Neutrophil (primary cell): ENCODE measurements around the gene TGFB1I1.
A peak's percentile ranks its signal among the peaks of the same experiment; 100 is the strongest.

Source experiments
- H3K27ac ChIP-seq: fragments of 200-600 bp; sonication (generic); 2 replicates; pipeline ENCODE4 v1.5.1; 2016; ENCODE audit warnings: mild to moderate bottlenecking, moderate library complexity
- H3K27me3 ChIP-seq: fragments of 200-600 bp; sonication (generic); 2 replicates; pipeline ENCODE4 v1.6.0; 2016; ENCODE audit warnings: mild to moderate bottlenecking
- H3K36me3 ChIP-seq: fragments of 200-600 bp; sonication (generic); 2 replicates; pipeline ENCODE4 v1.5.1; 2017
- H3K4me1 ChIP-seq, 2 experiments: fragments of 200-600 bp in 1 of 2; sonication (generic) in 1 of 2; 1 replicate in 1 of 2; 2 replicates in 1 of 2; pipeline versions ENCODE4 v1.5.1 to v1.6.1; 2013 to 2016; ENCODE audit warnings: low read depth in 1 of 2, low read length in 1 of 2, mild to moderate bottlenecking in 1 of 2, moderate library complexity in 1 of 2; ENCODE audit not compliant: control insufficient read depth in 1 of 2, insufficient read depth in 1 of 2
- H3K4me3 ChIP-seq, 2 experiments: fragments of 200-600 bp in 1 of 2; sonication (generic) in 1 of 2; 1 replicate in 1 of 2; 2 replicates in 1 of 2; pipeline ENCODE4 v1.5.1; 2013 to 2016; ENCODE audit warnings: low read depth in 1 of 2, low read length in 1 of 2, mild to moderate bottlenecking in 1 of 2, moderate library complexity in 1 of 2
- H3K9me3 ChIP-seq: fragments of 200-600 bp; sonication (generic); 2 replicates; pipeline ENCODE4 v1.5.1; 2016
- TF ChIP-seq, protein P1 (sequence below): fragments of 200-600 bp; sonication (generic); IDR thresholded peaks from 2 replicates; pipeline ENCODE4 v1.5.1; 2016; ENCODE audit warnings: antibody characterized with exemption

TGFB1I1 gene

DNA sequence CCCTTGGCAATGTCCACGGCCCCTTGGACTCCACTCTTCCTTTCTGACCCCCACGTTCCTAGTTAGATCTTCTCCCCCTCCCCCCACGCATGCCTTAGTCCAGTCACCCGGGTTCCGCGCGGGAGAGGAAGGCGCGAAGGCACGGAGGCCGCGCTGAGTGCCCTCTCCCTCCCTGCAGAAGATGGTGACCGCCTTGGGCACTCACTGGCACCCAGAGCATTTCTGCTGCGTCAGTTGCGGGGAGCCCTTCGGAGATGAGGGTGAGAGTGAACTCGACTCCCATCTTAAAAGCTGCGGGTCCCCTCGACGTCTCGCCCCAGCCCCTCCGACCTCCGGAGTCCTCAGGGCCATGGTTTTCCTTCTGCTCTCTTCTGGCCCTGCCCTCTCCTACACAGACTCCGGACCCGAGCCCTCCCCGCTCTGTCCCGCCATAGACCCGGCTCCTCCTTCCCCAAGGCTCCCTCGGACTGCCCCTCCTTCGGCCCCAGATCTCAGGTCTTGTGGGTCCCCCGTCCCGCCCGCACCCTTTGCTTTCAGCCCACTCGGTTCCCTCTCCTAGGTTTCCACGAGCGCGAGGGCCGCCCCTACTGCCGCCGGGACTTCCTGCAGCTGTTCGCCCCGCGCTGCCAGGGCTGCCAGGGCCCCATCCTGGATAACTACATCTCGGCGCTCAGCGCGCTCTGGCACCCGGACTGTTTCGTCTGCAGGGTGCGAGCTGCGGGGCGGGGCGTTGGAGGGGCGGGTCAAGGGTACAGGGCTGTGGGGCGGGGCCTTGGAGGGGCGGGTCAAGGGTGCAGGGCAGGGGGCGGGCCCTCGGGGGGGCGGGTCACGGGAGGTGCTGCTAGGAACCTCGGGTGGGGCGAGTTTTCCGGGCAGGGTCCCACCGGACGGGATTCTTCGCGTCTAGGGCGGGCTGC is 4.6 kb downstream of the TGFB1I1 start:
- Histone ChIP-seq H3K4me1 (peaks cover 22 to 37% of the 10 kb centered on the region in 2 experiments), H3K4me3 (peak overlapping the region; percentile 78 to 91), H3K27ac (peak overlapping the region; percentile 62), H3K36me3 (no peaks in the 10 kb centered on the region), H3K9me3 (no peaks in the 10 kb centered on the region), H3K27me3 (peaks cover 72% of the 10 kb centered on the region)
- TF ChIP-seq, protein P1, sequence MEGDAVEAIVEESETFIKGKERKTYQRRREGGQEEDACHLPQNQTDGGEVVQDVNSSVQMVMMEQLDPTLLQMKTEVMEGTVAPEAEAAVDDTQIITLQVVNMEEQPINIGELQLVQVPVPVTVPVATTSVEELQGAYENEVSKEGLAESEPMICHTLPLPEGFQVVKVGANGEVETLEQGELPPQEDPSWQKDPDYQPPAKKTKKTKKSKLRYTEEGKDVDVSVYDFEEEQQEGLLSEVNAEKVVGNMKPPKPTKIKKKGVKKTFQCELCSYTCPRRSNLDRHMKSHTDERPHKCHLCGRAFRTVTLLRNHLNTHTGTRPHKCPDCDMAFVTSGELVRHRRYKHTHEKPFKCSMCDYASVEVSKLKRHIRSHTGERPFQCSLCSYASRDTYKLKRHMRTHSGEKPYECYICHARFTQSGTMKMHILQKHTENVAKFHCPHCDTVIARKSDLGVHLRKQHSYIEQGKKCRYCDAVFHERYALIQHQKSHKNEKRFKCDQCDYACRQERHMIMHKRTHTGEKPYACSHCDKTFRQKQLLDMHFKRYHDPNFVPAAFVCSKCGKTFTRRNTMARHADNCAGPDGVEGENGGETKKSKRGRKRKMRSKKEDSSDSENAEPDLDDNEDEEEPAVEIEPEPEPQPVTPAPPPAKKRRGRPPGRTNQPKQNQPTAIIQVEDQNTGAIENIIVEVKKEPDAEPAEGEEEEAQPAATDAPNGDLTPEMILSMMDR = no peak

DNA sequence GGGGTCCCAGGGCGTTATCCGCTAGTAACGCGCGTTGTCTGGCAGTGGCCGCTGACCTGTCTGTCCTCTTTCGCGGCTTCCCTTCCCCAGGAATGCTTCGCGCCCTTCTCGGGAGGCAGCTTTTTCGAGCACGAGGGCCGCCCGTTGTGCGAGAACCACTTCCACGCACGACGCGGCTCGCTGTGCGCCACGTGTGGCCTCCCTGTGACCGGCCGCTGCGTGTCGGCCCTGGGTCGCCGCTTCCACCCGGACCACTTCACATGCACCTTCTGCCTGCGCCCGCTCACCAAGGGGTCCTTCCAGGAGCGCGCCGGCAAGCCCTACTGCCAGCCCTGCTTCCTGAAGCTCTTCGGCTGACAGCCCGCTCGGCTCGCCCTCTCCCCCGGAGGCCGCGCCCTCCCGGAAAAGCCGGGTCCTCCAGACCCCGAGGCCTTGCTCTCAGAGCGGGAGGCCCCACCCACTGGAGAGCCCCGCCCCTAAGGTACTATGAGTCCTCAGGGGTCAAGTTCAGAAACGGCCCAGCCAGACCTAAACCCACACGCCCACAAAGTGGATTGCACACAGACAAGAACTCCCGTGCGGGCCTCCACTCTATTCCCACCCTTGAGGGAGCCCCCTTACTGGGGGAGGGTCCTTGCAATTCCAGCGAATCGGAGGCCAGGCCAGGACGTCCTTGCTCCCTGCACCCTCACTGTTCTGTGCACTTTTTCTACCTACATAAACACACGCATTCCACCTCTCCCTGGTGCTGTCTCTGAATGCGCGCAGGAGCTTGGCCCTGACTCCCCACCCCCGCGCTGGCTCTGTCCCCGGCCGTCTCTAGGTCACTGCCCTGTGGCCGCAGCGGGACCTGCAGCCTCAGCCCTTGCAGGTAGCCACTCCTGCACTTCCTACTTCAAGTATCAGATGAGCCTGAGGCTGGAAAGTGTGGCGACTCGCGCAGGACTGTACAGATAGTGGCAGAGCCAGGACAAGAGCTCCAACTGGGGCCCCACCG is 5.6 kb downstream of the TGFB1I1 start:
- TF ChIP-seq, protein P1 = no peak
- Histone ChIP-seq H3K9me3 (no peaks in the 10 kb centered on the region), H3K27ac (peak overlapping the region; percentile 62), H3K4me3 (peak overlapping the region; percentile 78 to 91), H3K36me3 (no peaks in the 10 kb centered on the region), H3K4me1 (peaks cover 15 to 28% of the 10 kb centered on the region in 2 experiments), H3K27me3 (peaks cover 62% of the 10 kb centered on the region)

DNA sequence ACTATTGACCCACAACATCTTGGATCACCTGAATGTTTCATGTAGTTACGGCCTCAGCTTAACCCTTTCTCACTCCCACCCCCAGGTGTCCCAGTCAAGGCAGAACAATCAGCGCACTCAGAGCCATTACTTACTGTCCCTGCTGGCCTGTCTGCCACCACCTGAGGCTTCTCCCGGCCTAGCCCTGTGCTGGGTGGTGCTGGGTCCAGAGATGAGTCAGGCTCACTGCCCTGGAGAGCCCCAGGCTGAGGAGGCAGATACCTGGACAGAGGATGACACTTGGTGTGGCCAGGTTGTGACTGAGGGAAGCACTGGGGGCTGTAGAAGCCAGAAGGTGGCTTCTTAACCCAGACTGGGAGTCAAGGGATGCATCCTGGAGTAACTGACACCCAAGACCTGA is 7.0 kb downstream of the TGFB1I1 start:
- no peak overlapping the region for H3K27ac ChIP-seq
- TF ChIP-seq, protein P1 = no peak
- peaks cover 15 to 27% of the 10 kb centered on the region in 2 experiments for H3K4me1 ChIP-seq
- H3K9me3 ChIP-seq = no peaks in the 10 kb centered on the region
- peaks cover 48% of the 10 kb centered on the region for H3K27me3 ChIP-seq
- no peaks in the 10 kb centered on the region for H3K36me3 ChIP-seq
- no peak overlapping the region for H3K4me3 ChIP-seq

DNA sequence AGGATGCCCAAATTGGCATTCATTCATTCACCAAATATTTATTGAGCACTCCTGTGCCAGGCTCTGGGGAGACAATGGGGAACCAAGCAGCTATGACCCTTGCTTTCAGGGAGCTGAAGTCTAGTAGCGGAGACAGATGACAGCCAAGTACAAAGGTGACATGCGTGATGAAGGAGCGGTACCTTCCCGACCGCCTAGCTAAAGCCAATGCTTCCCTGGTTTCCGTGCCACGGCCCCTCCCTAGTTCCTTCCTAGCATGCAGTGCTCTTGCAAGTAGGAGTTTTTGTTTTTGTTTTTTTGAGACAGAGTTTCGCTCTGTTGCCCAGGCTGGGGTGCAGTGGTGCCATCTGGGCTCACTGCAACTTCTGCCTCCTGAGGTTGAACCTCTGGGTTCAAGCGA is 7.8 kb downstream of the TGFB1I1 start:
- Histone ChIP-seq H3K9me3 (no peaks in the 10 kb centered on the region), H3K36me3 (no peaks in the 10 kb centered on the region), H3K27me3 (peaks cover 40% of the 10 kb centered on the region), H3K4me1 (peaks cover 15 to 27% of the 10 kb centered on the region in 2 experiments), H3K27ac (no peak overlapping the region), H3K4me3 (no peak overlapping the region)
- TF ChIP-seq, protein P1 = no peak

DNA sequence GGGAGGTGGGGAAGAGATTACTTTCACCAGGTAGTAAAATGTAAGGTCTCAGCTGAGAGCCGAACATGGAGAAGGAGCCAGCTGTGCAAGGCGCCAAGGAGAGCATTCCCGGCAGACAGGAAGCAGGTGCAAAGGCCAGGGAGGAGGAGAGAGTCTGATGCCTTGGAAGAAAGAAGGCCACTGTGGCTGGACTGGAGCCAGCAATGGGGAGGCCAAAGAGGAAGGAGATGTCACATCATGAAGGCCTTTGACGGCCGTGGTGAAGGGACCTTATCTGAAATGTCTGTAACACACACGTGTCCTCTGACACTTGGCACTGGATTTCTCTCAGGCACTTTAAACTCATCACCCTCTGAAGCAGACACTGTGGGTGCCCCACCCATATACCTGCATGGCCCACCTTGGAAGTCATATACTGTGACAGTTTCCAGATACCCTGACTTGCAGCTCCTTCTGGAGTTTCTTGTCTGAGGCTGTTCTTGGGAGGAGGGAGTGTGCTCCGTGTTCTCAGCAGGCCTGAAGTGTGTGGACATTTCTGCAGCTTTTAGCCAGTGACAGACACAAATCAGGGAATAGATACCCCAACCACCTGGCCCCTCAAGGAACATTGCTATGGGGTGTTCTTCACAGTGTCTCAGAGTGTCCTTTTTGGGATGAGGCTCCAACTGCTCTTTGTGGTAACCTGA is 9.0 kb downstream of the TGFB1I1 start:
- H3K27me3 ChIP-seq = peaks cover 37% of the 10 kb centered on the region
- H3K4me3 ChIP-seq = no peak overlapping the region
- H3K9me3 ChIP-seq = no peaks in the 10 kb centered on the region
- H3K27ac ChIP-seq = no peak overlapping the region
- no peaks in the 10 kb centered on the region for H3K36me3 ChIP-seq
- TF ChIP-seq, protein P1 = no peak
- peaks cover 12 to 24% of the 10 kb centered on the region in 2 experiments for H3K4me1 ChIP-seq
